H1 (cell line): ENCODE measurements around the gene MAPT. TPM values are rescaled to one million over a fixed set of nuclear protein-coding genes. Genes with fewer than 3 reads are reported as not detected.

Experiments used
- CTCF ChIA-PET: fragments of 300-600 bp; sonication (Branson Sonifier 250); formaldehyde crosslinking; loops from one replicate; lab custom pipeline; 2021; ENCODE audit not compliant: partially characterized antibody; lab: Charles Lee
- POLR2A ChIA-PET: fragments of 300-600 bp; sonication (Branson Sonifier 250); formaldehyde crosslinking; loops from one replicate; lab custom pipeline; 2021; ENCODE audit warnings: inconsistent platforms; ENCODE audit not compliant: partially characterized antibody; lab: Charles Lee
- DNase-seq, 2 experiments: peaks; one replicate each; pipeline versions ENCODE4 v3.0.0 to v3.0.0-alpha.2; 2010 to 2022; ENCODE audit warnings: low spot score in 2 of 2, low read depth in 1 of 2, mixed read lengths in 1 of 2
- FAIRE-seq: peaks from 2 replicates; lab custom pipeline; 2011; peaks lifted over from hg19 to GRCh38; lab: Jason Lieb, UNC
- H2AFZ ChIP-seq: 2 replicates; pipeline ENCODE4 v1.8.1; 2012; ENCODE audit warnings: low read length, inconsistent platforms
- H2AK5ac ChIP-seq: 2 replicates; pipeline ENCODE4 v1.6.1; 2013; ENCODE audit warnings: low read depth, low read length
- H2BK120ac ChIP-seq: replicated peaks from 2 replicates; pipeline ENCODE3; 2013; ENCODE audit warnings: low read depth, low read length, inconsistent platforms
- H2BK12ac ChIP-seq: 2 replicates; pipeline ENCODE4 v1.6.1; 2013; ENCODE audit warnings: low read depth, low read length
- H2BK15ac ChIP-seq: 2 replicates; pipeline ENCODE4 v1.6.1; 2013; ENCODE audit warnings: low read length
- H2BK20ac ChIP-seq: 2 replicates; pipeline ENCODE4 v1.6.1; 2013; ENCODE audit warnings: low read length
- H2BK5ac ChIP-seq: 2 replicates; pipeline ENCODE4 v1.6.1; 2013; ENCODE audit warnings: low read depth, low read length
- H3K14ac ChIP-seq: 2 replicates; pipeline ENCODE4 v1.6.1; 2013; ENCODE audit warnings: inconsistent platforms; ENCODE audit not compliant: insufficient read length
- H3K18ac ChIP-seq: 2 replicates; pipeline ENCODE4 v1.6.1; 2013; ENCODE audit warnings: low read length; ENCODE audit errors: extremely low read depth
- H3K23ac ChIP-seq: 2 replicates; pipeline ENCODE4 v1.6.1; 2013; ENCODE audit warnings: inconsistent platforms; ENCODE audit not compliant: insufficient read length
- H3K23me2 ChIP-seq: 2 replicates; pipeline ENCODE4 v1.6.1; 2013; ENCODE audit warnings: low read depth, low read length
- H3K27ac ChIP-seq: 2 replicates; pipeline ENCODE4 v1.6.1; 2011; ENCODE audit warnings: low read depth, low read length, inconsistent platforms
- H3K27me3 ChIP-seq, 4 experiments: replicated peaks in 1 of 4; 1 replicate in 1 of 4; 2 replicates in 3 of 4; pipeline versions ENCODE4 v1.6.1 to v1.8.1; 2011 to 2013; ENCODE audit warnings: low read length in 3 of 4, mild to moderate bottlenecking in 3 of 4, inconsistent platforms in 2 of 4, mixed read lengths in 2 of 4, moderate library complexity in 1 of 4; ENCODE audit not compliant: control insufficient read depth in 3 of 4, insufficient read depth in 3 of 4; ENCODE audit errors: extremely low read depth in 1 of 4
- H3K36me3 ChIP-seq, 4 experiments: 2 replicates each; pipeline versions ENCODE4 v1.6.1 to v1.8.1; 2011 to 2013; ENCODE audit warnings: mild to moderate bottlenecking in 4 of 4, low read length in 3 of 4, moderate library complexity in 2 of 4, control low read depth in 1 of 4, inconsistent platforms in 1 of 4; ENCODE audit not compliant: insufficient read depth in 4 of 4, control insufficient read depth in 2 of 4
- H3K4ac ChIP-seq: replicated peaks from 2 replicates; pipeline ENCODE3; 2013; ENCODE audit warnings: low read length, low read depth, mixed read lengths, inconsistent platforms; ENCODE audit not compliant: insufficient read length
- H3K4me1 ChIP-seq, 4 experiments: replicated peaks in 1 of 4; 1 replicate in 1 of 4; 2 replicates in 3 of 4; pipeline versions ENCODE4 v1.6.1 to v1.8.1; 2011 to 2013; ENCODE audit warnings: low read length in 3 of 4, inconsistent platforms in 2 of 4, mixed read lengths in 1 of 4; ENCODE audit not compliant: insufficient read depth in 4 of 4, control insufficient read depth in 3 of 4
- H3K4me2 ChIP-seq, 2 experiments: 2 replicates each; pipeline versions ENCODE4 v1.6.1 to v1.8.1; 2011 to 2013; ENCODE audit warnings: low read depth in 2 of 2, low read length in 2 of 2, control low read depth in 1 of 2, inconsistent platforms in 1 of 2, mild to moderate bottlenecking in 1 of 2; ENCODE audit not compliant: insufficient read depth in 1 of 2
- H3K4me3 ChIP-seq, 4 experiments: fragments of 200-600, 300-600 bp in 1 of 4; sonication (generic), shearing (Covaris generic), sonication (Bioruptor Twin) in 1 of 4; 2 replicates each; pipeline versions ENCODE4 v1.5.1 to v1.8.1; 2011 to 2016; ENCODE audit warnings: low read length in 4 of 4, low read depth in 3 of 4, control low read depth in 2 of 4, inconsistent platforms in 2 of 4, mild to moderate bottlenecking in 2 of 4, mixed read lengths in 1 of 4, moderate library complexity in 1 of 4; ENCODE audit not compliant: insufficient read depth in 2 of 4; ENCODE audit errors: extremely low read depth in 1 of 4
- H3K56ac ChIP-seq: replicated peaks from 2 replicates; pipeline ENCODE3; 2013; ENCODE audit warnings: low read depth, mild to moderate bottlenecking, mixed read lengths, low read length, inconsistent platforms; ENCODE audit not compliant: insufficient read length
- H3K79me1 ChIP-seq: 2 replicates; pipeline ENCODE4 v1.6.1; 2013; ENCODE audit warnings: low read depth, low read length, control low read depth
- H3K79me2 ChIP-seq, 2 experiments: 2 replicates each; pipeline versions ENCODE4 v1.6.1 to v1.8.1; 2012 to 2013; ENCODE audit warnings: low read length in 2 of 2, mild to moderate bottlenecking in 2 of 2, inconsistent platforms in 1 of 2; ENCODE audit not compliant: insufficient read depth in 2 of 2, control insufficient read depth in 1 of 2
- H3K9ac ChIP-seq, 4 experiments: replicated peaks in 1 of 4; 1 replicate in 1 of 4; 2 replicates in 3 of 4; pipeline versions ENCODE4 v1.6.1 to v1.8.1; 2011 to 2013; ENCODE audit warnings: low read depth in 3 of 4, low read length in 3 of 4, control low read depth in 2 of 4, mild to moderate bottlenecking in 2 of 4, moderate library complexity in 2 of 4, inconsistent platforms in 1 of 4; ENCODE audit errors: extremely low read depth in 1 of 4
- H3K9me3 ChIP-seq, 2 experiments: 2 replicates each; pipeline versions ENCODE4 v1.6.1 to v1.8.1; 2012 to 2013; ENCODE audit warnings: mild to moderate bottlenecking in 2 of 2, moderate library complexity in 2 of 2, control low read depth in 1 of 2, inconsistent platforms in 1 of 2, low read depth in 1 of 2, low read length in 1 of 2, mixed read lengths in 1 of 2; ENCODE audit not compliant: insufficient read depth in 2 of 2
- H4K20me1 ChIP-seq, 2 experiments: replicated peaks in 1 of 2; 2 replicates each; pipeline versions ENCODE3 to v1.8.1; 2011 to 2013; ENCODE audit warnings: inconsistent platforms in 2 of 2, low read length in 2 of 2, mild to moderate bottlenecking in 1 of 2; ENCODE audit not compliant: insufficient read depth in 2 of 2, control insufficient read depth in 1 of 2
- H4K5ac ChIP-seq: 2 replicates; pipeline ENCODE4 v1.6.1; 2013; ENCODE audit warnings: low read length, low read depth, mixed read lengths, inconsistent platforms; ENCODE audit not compliant: insufficient read length
- H4K8ac ChIP-seq: 2 replicates; pipeline ENCODE4 v1.8.0; 2013; ENCODE audit warnings: mild to moderate bottlenecking, moderate library complexity, low read length, inconsistent platforms; ENCODE audit not compliant: insufficient read depth; ENCODE audit errors: extremely low read depth
- H4K91ac ChIP-seq: replicated peaks from 2 replicates; pipeline ENCODE3; 2013; ENCODE audit warnings: low read length, mixed read lengths, inconsistent platforms; ENCODE audit not compliant: insufficient read length
- EZH2 ChIP-seq: fragments of 200-600 bp; sonication (generic); IDR thresholded peaks from 2 replicates; pipeline ENCODE4 v1.7.1; 2012; ENCODE audit warnings: low read depth, mild to moderate bottlenecking, moderate library complexity, low read length, inconsistent platforms; ENCODE audit not compliant: severe bottlenecking
- HDAC6 ChIP-seq: IDR thresholded peaks from one replicate; pipeline ENCODE4 v1.7.1; 2012; ENCODE audit warnings: low read depth, mild to moderate bottlenecking, inconsistent platforms, low read length, moderate library complexity
- POLR2A ChIP-seq, 2 experiments: IDR thresholded peaks; 1 replicate in 1 of 2; 2 replicates in 1 of 2; pipeline ENCODE4 v1.6.1; 2011; ENCODE audit warnings: low read depth in 2 of 2, low read length in 2 of 2, mild to moderate bottlenecking in 2 of 2; ENCODE audit errors: control extremely low read depth in 1 of 2
- POU5F1 ChIP-seq: IDR thresholded peaks from 2 replicates; pipeline ENCODE4 v1.6.1; 2011; ENCODE audit warnings: low read depth, mild to moderate bottlenecking, low read length, moderate library complexity
- RFX5 ChIP-seq: IDR thresholded peaks from 2 replicates; pipeline ENCODE4 v1.6.1; 2011; ENCODE audit warnings: low read depth, low read length, improper control_type of control experiment, borderline replicate concordance
- SIX5 ChIP-seq: IDR thresholded peaks from 2 replicates; pipeline ENCODE4 v1.6.1; 2011; ENCODE audit warnings: mild to moderate bottlenecking, low read depth, low read length
- SP4 ChIP-seq: IDR thresholded peaks from 2 replicates; pipeline ENCODE4 v1.6.1; 2012; ENCODE audit warnings: low read length, inconsistent platforms
- TAF7 ChIP-seq: optimal IDR thresholded peaks from 2 replicates; pipeline ENCODE3; 2011; ENCODE audit warnings: low read depth, mild to moderate bottlenecking, inconsistent platforms, low read length, moderate library complexity, borderline replicate concordance
- TBP ChIP-seq: IDR thresholded peaks from 2 replicates; pipeline ENCODE4 v1.6.1; 2011; ENCODE audit warnings: low read depth, low read length, improper control_type of control experiment
- TCF12 ChIP-seq: IDR thresholded peaks from 2 replicates; pipeline ENCODE4 v1.6.1; 2011; ENCODE audit warnings: low read depth, mild to moderate bottlenecking, low read length
- WGBS, 2 experiments: shearing (Covaris generic) in 1 of 2; methylation state at CpG; one replicate each; pipeline versions ENCODE4 v1.1.6 to v1.1.7; 2013 to 2015; ENCODE audit warnings: low lambda C conversion rate in 2 of 2, mixed read lengths in 2 of 2, inconsistent platforms in 1 of 2, low coverage in 1 of 2, missing lambda C conversion rate in 1 of 2; ENCODE audit not compliant: insufficient replicate concordance in 2 of 2, insufficient coverage in 1 of 2, insufficient read length in 1 of 2; ENCODE audit errors: extremely low coverage in 1 of 2, missing lambda C conversion rate in 1 of 2; 5-methylcytosine and 5-hydroxymethylcytosine counted together
- polyA plus RNA-seq, 7 experiments: library from polyadenylated mRNA; depleted of rRNA in 3 of 7; stranded (reverse) in 5 of 7; unstranded in 2 of 7; fragments of >200 nt in 5 of 7; fragments of 200-250 nt in 2 of 7; gene quantifications; 1 replicate in 5 of 7; 2 replicates in 1 of 7; 4 replicates in 1 of 7; pipeline versions ENCODE4 v1.2.1 to v1.2.3, GENCODE V29; 2011 to 2013; ENCODE audit warnings: missing spikeins in 2 of 7, mixed read lengths in 2 of 7
- total RNA-seq: library from RNA; stranded (reverse); fragmentation: NEBNext Ultra II Directional; extraction: Animal tissue kit (Norgen Biotek cat#: 25700); gene quantifications from 2 replicates; pipeline ENCODE4 v1.2.1, GENCODE V29; 2021
- TF ChIP-seq, protein P1 (sequence below): IDR thresholded peaks from 2 replicates; pipeline ENCODE4 v1.6.1; 2012; ENCODE audit warnings: low read length, inconsistent platforms
- TF ChIP-seq, protein P2 (sequence below): IDR thresholded peaks from 2 replicates; pipeline ENCODE4 v1.6.1; 2011; ENCODE audit warnings: low read length, improper control_type of control experiment

The MAPT gene
- total and polyA plus RNA-seq, 2 of the 8 experiments (the other 6 are each of a cell fraction or from before 2014, with no cell fraction given) = 0.54 to 1.7 TPM

DNA sequence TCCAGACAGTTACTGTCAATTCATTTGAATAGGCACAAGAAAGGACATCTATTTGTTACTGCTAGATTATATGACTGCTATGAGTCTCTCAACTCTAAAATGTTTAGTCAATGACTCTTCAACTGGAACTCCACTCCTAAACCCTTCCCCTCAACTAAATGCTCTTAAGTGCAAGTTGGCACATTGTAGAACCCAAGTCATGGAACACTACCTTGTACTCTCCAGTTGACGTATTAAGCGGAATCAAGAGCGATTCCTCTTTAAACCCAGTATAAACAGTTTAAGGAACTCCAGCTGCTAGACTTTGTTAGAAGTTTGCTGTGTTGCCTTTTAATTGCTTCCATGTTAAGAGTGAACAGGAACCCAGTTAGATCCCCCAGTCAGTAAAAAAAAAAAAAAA, 149.3 kb downstream of the MAPT start:
- Histone ChIP-seq H3K79me1 (no peaks in the 10 kb centered on the region; the same call in 1 of the 2 replicates), H2BK12ac (no peak overlapping the region), H2AK5ac (no peak overlapping the region), H3K27me3 (no peaks in the 10 kb centered on the region), H3K4me2 (no peak overlapping the region), H2BK120ac (no peak overlapping the region), H2BK20ac (no peak overlapping the region), H4K20me1 (peaks cover 0 to 7% of the 10 kb centered on the region in 2 experiments), H2AFZ (no peak overlapping the region), H3K56ac (no peak overlapping the region), H3K79me2 (peaks cover 0 to 12% of the 10 kb centered on the region in 2 experiments; a peak in 1 of 4 replicates), H3K4ac (no peak overlapping the region), H2BK5ac (no peak overlapping the region), H4K91ac (no peak overlapping the region), H3K23me2 (no peaks in the 10 kb centered on the region), H4K5ac (no peak overlapping the region), H3K23ac (no peak overlapping the region), H4K8ac (no peak overlapping the region), H3K4me3 (no peak overlapping the region), H3K9ac (no peak overlapping the region), H3K18ac (no peak overlapping the region), H3K4me1 (no peaks in the 10 kb centered on the region), H3K27ac (no peak overlapping the region), H3K36me3 (peaks cover 27 to 67% (median 45%) of the 10 kb centered on the region in 4 experiments), H3K14ac (no peak overlapping the region), H3K9me3 (no peaks in the 10 kb centered on the region), H2BK15ac (no peak overlapping the region)
- WGBS, 2 experiments = 93% methylated on average over 3 of the region's 3 CpGs; no CpG with 5 or more reads in 1 of the 2 experiments
- FAIRE-seq (no peak), DNase-seq (no peak)
- ChIA-PET CTCF (interaction anchor here (0.8 to 6.2 kb wide), 18 partner anchors 8 to 234 kb away, joined by 3 to 56 read pairs (median 8); partner anchors contain the start of gene KANSL1), POLR2A (interaction anchor here (0.7 to 1.9 kb wide), 2 partner anchors 16 to 461 kb away, joined by 3 to 8 read pairs; no protein-coding TSS in a partner anchor)
- TF ChIP-seq TAF7 (no peak), TBP (no peak), RFX5 (no peak), POLR2A (IDR thresholded peaks at IDR 0.05; ENCODE audit: control extremely low read depth in 1 of 2, low read depth in 2 of 2, low read length in 2 of 2) (no peak), HDAC6 (no peak), EZH2 (no peak), POU5F1 (no peak), TCF12 (no peak), SP4 (no peak), SIX5 (no peak)
- TF ChIP-seq, protein P1, sequence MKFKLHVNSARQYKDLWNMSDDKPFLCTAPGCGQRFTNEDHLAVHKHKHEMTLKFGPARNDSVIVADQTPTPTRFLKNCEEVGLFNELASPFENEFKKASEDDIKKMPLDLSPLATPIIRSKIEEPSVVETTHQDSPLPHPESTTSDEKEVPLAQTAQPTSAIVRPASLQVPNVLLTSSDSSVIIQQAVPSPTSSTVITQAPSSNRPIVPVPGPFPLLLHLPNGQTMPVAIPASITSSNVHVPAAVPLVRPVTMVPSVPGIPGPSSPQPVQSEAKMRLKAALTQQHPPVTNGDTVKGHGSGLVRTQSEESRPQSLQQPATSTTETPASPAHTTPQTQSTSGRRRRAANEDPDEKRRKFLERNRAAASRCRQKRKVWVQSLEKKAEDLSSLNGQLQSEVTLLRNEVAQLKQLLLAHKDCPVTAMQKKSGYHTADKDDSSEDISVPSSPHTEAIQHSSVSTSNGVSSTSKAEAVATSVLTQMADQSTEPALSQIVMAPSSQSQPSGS = no peak
- TF ChIP-seq, protein P2, sequence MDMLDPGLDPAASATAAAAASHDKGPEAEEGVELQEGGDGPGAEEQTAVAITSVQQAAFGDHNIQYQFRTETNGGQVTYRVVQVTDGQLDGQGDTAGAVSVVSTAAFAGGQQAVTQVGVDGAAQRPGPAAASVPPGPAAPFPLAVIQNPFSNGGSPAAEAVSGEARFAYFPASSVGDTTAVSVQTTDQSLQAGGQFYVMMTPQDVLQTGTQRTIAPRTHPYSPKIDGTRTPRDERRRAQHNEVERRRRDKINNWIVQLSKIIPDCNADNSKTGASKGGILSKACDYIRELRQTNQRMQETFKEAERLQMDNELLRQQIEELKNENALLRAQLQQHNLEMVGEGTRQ = no peak
